Kidney epithelial cell (primary cell): ENCODE measurements around the gene WDPCP. TPM values are rescaled to one million over a fixed set of nuclear protein-coding genes. Genes with fewer than 3 reads are reported as not detected.

Source experiments
- DNase-seq: peaks from one replicate; pipeline ENCODE4 v3.0.0-alpha.2; 2010; ENCODE audit warnings: low read depth
- H3K27me3 ChIP-seq: 2 replicates; pipeline ENCODE4 v1.6.0; 2011; ENCODE audit warnings: low read length; ENCODE audit not compliant: control insufficient read depth, insufficient read depth
- H3K36me3 ChIP-seq: 2 replicates; pipeline ENCODE4 v1.5.1; 2011; ENCODE audit warnings: low read length; ENCODE audit not compliant: control insufficient read depth, insufficient read depth
- H3K4me3 ChIP-seq: 2 replicates; pipeline ENCODE4 v1.5.1; 2011; ENCODE audit warnings: low read depth, mild to moderate bottlenecking, control low read depth, low read length
- CTCF ChIP-seq: IDR thresholded peaks from 2 replicates; pipeline ENCODE4 v1.5.1; 2011; ENCODE audit warnings: mild to moderate bottlenecking, moderate library complexity, low read length, control low read depth, inconsistent platforms; ENCODE audit not compliant: insufficient read depth, poor library complexity, severe bottlenecking
- total RNA-seq: library from RNA; depleted of rRNA; stranded (reverse); fragments of >200 nt; gene quantifications from 2 replicates; pipeline ENCODE4 v1.2.3, GENCODE V29; 2015

WDPCP gene
- total RNA-seq, 1 donor from 2014 or later: 3.3 TPM

GRCh38 chr2:63261137-63261621 lies 327.1 kb downstream of the WDPCP start:
- no peak for DNase-seq
- no peak for TF ChIP-seq CTCF
- no peaks in the 10 kb centered on the region for H3K36me3 ChIP-seq
- no peak overlapping the region for H3K4me3 ChIP-seq
- no peaks in the 10 kb centered on the region for H3K27me3 ChIP-seq

GRCh38 chr2:63257473-63257872 lies 330.8 kb downstream of the WDPCP start:
- H3K4me3 ChIP-seq: no peak overlapping the region
- no peak for TF ChIP-seq CTCF
- DNase-seq: no peak
- H3K36me3 ChIP-seq: no peaks in the 10 kb centered on the region
- no peaks in the 10 kb centered on the region for H3K27me3 ChIP-seq

- TF ChIP-seq CTCF: no peak
- no peak for DNase-seq
- Histone ChIP-seq H3K4me3 (no peak overlapping the region), H3K27me3 (no peaks in the 10 kb centered on the region), H3K36me3 (no peaks in the 10 kb centered on the region)
Observed at GRCh38 chr2:63249161-63249560, 339.1 kb downstream of the WDPCP start.

GRCh38 chr2:63242747-63243146 lies 345.5 kb downstream of the WDPCP start:
- Histone ChIP-seq H3K27me3 (no peaks in the 10 kb centered on the region), H3K36me3 (no peaks in the 10 kb centered on the region), H3K4me3 (no peak overlapping the region)
- no peak for TF ChIP-seq CTCF
- no peak for DNase-seq

GRCh38 chr2:63225964-63226686 lies 362.2 kb downstream of the WDPCP start:
- no peak for DNase-seq
- TF ChIP-seq CTCF: no peak
- Histone ChIP-seq H3K27me3 (no peaks in the 10 kb centered on the region), H3K4me3 (no peak overlapping the region), H3K36me3 (no peaks in the 10 kb centered on the region)

DNA sequence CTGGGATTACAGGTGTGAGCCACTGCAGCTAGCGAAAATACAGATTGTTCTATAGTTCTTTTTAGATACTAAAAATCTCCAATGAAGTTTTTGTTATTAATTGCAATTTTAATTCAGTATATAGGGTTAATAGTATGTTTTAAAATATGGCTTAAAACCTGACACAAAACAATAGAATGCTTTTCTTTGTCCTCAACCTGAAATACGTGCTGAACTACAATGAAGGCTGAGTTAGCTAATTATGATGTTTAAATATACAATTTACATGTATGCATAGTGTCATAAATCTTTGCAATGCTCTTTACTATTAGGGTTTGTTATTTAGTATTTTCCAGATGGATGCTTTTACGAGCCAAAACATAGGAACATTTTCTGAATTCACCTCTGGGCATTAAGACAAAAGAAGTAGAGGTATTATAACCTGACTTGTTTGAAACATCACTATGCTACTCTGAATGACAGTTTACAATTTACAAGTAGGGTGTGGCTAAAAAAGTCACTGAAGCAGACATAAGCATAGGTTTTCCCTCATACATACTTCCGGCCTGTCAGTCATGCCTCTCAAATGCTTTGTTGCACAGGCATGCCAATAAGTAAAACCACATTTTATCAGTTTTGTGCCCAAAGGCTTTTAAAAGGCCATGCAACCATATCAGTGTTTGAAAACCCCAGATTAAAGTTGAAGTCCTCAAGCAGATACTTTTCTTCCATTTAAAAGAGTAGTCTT lies 369.3 kb downstream of the WDPCP start:
- no peak for TF ChIP-seq CTCF
- Histone ChIP-seq H3K4me3 (no peak overlapping the region), H3K36me3 (no peaks in the 10 kb centered on the region), H3K27me3 (no peaks in the 10 kb centered on the region)
- no peak for DNase-seq
